OCI-LY7 (cell line): ENCODE results near the gene BBC3. TPM values are rescaled to one million over a fixed set of nuclear protein-coding genes. Genes with fewer than 3 reads are reported as not detected.

Experiments used
- BruUV-seq: library from RNA; stranded (reverse); fragments of 400-500 nt; replicated peaks from 2 replicates; lab custom pipeline; 2021; lab: Mats Ljungman, UMichigan
- CTCF ChIA-PET: fragments of 300-600 bp; sonication (Branson Sonifier 250); formaldehyde crosslinking; loops from one replicate; lab custom pipeline; 2022; ENCODE audit warnings: antibody characterized with exemption; ENCODE audit not compliant: unreplicated experiment; lab: Charles Lee
- POLR2A ChIA-PET: fragments of 300-600 bp; sonication (Branson Sonifier 250); formaldehyde crosslinking; loops from one replicate; lab custom pipeline; 2022; ENCODE audit warnings: antibody characterized with exemption; lab: Charles Lee
- DNase-seq: peaks from one replicate; pipeline ENCODE4 v3.0.0-alpha.2; 2015; ENCODE audit warnings: low spot score
- H2AFZ ChIP-seq: fragments of 200-600 bp; sonication (generic), shearing (Covaris generic); 2 replicates; pipeline ENCODE4 v1.6.1; 2014; ENCODE audit warnings: mild to moderate bottlenecking, antibody characterized with exemption, low read length, moderate library complexity
- H3K27ac ChIP-seq: fragments of 200-600 bp; sonication (generic); 2 replicates; pipeline ENCODE4 v1.5.1; 2014; ENCODE audit warnings: mixed run types, low read depth, mild to moderate bottlenecking, moderate library complexity, low read length, inconsistent platforms; ENCODE audit not compliant: poor library complexity, severe bottlenecking
- H3K36me3 ChIP-seq: fragments of 200-600 bp; sonication (generic); 2 replicates; pipeline ENCODE4 v1.6.1; 2014; ENCODE audit warnings: mild to moderate bottlenecking, antibody characterized with exemption, low read length, moderate library complexity, mixed read lengths; ENCODE audit not compliant: insufficient read depth
- H3K4me1 ChIP-seq: fragments of 200-600 bp; sonication (generic); 2 replicates; pipeline ENCODE4 v1.5.1; 2014; ENCODE audit warnings: mild to moderate bottlenecking, low read length; ENCODE audit not compliant: insufficient read depth, poor library complexity, severe bottlenecking
- H3K4me2 ChIP-seq: fragments of 200-600 bp; sonication (generic); 2 replicates; pipeline ENCODE4 v1.6.1; 2014; ENCODE audit warnings: mild to moderate bottlenecking, low read length
- H3K4me3 ChIP-seq: fragments of 200-600 bp; sonication (generic); 2 replicates; pipeline ENCODE4 v1.5.1; 2014; ENCODE audit warnings: mild to moderate bottlenecking, low read depth, low read length; ENCODE audit not compliant: poor library complexity, severe bottlenecking
- H3K79me2 ChIP-seq: fragments of 200-600 bp; sonication (generic); 2 replicates; pipeline ENCODE4 v1.6.1; 2016; ENCODE audit warnings: low read depth, mild to moderate bottlenecking, low read length, moderate library complexity, mixed read lengths; ENCODE audit not compliant: insufficient read depth
- H3K9me2 ChIP-seq: fragments of 200-600 bp; sonication (generic); 2 replicates; pipeline ENCODE4 v1.6.1; 2016; ENCODE audit warnings: mild to moderate bottlenecking, low read length, mixed read lengths; ENCODE audit not compliant: insufficient read depth
- H3K9me3 ChIP-seq: fragments of 200-600 bp; sonication (generic); 2 replicates; pipeline ENCODE4 v1.6.1; 2014; ENCODE audit warnings: mild to moderate bottlenecking, mixed run types, low read length, mixed read lengths
- H4K20me1 ChIP-seq: fragments of 200-600 bp; sonication (generic); 2 replicates; pipeline ENCODE4 v1.6.1; 2014; ENCODE audit warnings: mild to moderate bottlenecking, antibody characterized with exemption, low read length, moderate library complexity, mixed read lengths; ENCODE audit not compliant: insufficient read depth
- EZH2phosphoT487 ChIP-seq: fragments of 200-600 bp; sonication (generic); IDR thresholded peaks from 2 replicates; pipeline ENCODE4 v1.6.1; 2018; ENCODE audit warnings: low read depth, borderline replicate concordance, mild to moderate bottlenecking, mixed run types, antibody characterized with exemption, low read length, moderate library complexity, mixed read lengths
- intact Hi-C: fragments of 100-400 bp; cut with micrococcal nuclease; formaldehyde crosslinking; loops from one replicate; pipeline ENCODE4 v1.10.0; 2022; ENCODE audit not compliant: unreplicated experiment
- total RNA-seq, 2 experiments: library from RNA; depleted of rRNA in 1 of 2; stranded (reverse); fragments of >200 nt in 1 of 2; shearing (Covaris generic) in 1 of 2; gene quantifications; 2 replicates each; pipeline ENCODE4 v1.2.3, GENCODE V29; 2014 to 2022
- TF ChIP-seq, protein P1 (sequence below): fragments of 200-600 bp; sonication (generic); conservative IDR thresholded peaks from 2 replicates; pipeline ENCODE4 v1.5.1; 2014; ENCODE audit warnings: mild to moderate bottlenecking, antibody characterized with exemption, low read length, moderate library complexity, mixed read lengths

Gene BBC3
- total RNA-seq, 2 experiments from 2014 or later = 8.9 to 10.5 TPM

DNA sequence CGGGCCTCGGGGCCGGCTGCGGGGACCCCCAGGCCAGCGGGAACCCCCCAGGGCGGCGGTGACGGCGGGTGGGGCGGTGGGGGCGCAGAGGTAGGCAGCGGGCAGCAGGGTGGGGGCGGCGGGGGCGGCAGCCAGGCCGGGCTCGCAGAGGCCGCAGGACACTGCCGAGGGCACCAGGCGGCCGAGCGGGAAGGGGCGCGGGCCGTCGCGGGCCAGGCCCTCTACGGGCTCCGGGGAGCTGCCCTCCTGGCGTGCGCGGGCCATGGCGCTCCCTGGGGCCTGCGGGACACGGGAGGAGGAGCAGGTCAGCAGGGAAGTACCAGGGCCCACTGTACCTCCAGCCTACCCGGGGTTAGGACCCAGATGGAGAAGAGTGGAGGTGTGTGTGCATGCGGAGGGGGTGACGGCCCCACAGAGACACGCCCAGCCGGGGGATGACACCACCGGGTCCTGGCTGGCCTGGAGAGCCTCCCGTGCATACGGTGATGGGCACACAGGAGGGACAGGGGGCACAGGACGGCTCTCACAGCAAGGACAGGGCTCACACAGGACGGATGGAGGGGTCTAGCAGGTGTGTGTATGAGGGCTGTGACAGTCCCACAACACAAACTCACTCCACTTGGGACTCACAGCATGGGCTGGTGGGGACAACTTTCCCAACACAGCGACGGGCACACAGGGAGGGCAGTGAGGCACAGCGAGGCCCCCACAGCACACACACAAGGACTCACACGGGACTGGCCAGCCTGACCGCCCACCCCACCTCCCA, 2.6 kb downstream of the BBC3 start:
- intact Hi-C loops = no loop called here
- H3K4me1 ChIP-seq = peaks cover 65% of the 10 kb centered on the region

DNA sequence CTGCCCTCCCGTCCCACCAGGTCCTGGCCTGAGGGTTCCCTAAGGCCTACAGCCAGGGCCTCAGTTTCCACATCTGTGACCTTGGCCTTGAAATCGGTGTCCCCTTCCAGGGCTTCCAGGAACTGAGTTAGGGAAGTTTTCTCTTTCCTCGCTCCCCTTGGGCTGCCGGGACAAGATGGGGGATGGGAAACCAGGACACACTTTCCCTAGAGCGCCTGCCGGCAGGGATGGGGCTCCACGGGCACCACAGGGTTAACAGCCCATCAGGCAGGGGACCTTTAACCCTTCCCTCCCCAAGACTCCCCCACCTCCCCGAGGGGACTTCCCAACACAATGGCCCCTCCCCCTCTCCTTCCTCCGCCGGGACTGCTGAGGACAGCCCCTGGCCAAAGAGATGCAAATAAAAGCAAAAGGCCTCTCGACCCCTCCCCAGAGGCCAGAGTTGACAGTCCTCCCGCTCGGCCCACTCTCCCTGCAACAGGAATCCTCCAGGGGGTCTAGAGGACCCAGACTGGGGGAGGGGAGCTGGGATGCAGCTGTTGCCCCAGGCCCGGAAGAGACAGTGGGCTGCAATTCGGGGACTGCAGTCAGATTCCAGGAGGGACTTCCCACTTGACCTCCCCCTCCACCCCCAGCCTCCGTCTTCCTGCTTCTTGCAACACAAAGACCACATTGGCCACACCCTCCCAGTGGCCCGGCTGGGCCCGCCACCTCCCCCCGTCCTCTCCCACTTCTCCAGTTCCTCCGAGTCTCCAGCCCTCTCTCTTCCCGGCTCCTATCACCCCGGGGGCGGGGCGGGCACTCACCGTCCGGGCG, 3.4 kb downstream of the BBC3 start:
- POLR2A ChIA-PET = no interaction called here
- Histone ChIP-seq H3K9me3 (no peaks in the 10 kb centered on the region), H3K4me3 (peak overlapping the region; percentile 90), H3K4me1 (peaks cover 62% of the 10 kb centered on the region), H3K4me2 (peak overlapping the region; percentile 99), H3K27ac (peak overlapping the region; percentile 97), H3K9me2 (no peaks in the 10 kb centered on the region), H4K20me1 (no peaks in the 10 kb centered on the region), H3K36me3 (peaks cover 6% of the 10 kb centered on the region; the same call in 1 of the 2 replicates), H3K79me2 (no peaks in the 10 kb centered on the region), H2AFZ (peak overlapping the region; percentile 52; the same call in 1 of the 2 replicates)
- no TSS peak for BruUV-seq
- intact Hi-C loops = no loop called here
- peak; percentile 87 for DNase-seq
- TF ChIP-seq, protein P1, sequence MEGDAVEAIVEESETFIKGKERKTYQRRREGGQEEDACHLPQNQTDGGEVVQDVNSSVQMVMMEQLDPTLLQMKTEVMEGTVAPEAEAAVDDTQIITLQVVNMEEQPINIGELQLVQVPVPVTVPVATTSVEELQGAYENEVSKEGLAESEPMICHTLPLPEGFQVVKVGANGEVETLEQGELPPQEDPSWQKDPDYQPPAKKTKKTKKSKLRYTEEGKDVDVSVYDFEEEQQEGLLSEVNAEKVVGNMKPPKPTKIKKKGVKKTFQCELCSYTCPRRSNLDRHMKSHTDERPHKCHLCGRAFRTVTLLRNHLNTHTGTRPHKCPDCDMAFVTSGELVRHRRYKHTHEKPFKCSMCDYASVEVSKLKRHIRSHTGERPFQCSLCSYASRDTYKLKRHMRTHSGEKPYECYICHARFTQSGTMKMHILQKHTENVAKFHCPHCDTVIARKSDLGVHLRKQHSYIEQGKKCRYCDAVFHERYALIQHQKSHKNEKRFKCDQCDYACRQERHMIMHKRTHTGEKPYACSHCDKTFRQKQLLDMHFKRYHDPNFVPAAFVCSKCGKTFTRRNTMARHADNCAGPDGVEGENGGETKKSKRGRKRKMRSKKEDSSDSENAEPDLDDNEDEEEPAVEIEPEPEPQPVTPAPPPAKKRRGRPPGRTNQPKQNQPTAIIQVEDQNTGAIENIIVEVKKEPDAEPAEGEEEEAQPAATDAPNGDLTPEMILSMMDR = no peak
- no peak for TF ChIP-seq EZH2phosphoT487
- CTCF ChIA-PET = no interaction called here

More for the DNA sequence above, 2.6 kb downstream of the BBC3 start:
- BruUV-seq = no TSS peak
- Histone ChIP-seq H3K4me2 (peak overlapping the region; percentile 99), H3K4me3 (peak overlapping the region; percentile 90), H2AFZ (0 out of 2 replicates have a peak overlapping the region, but pooled peaks have one; percentile 52), H3K9me3 (no peaks in the 10 kb centered on the region), H4K20me1 (no peaks in the 10 kb centered on the region), H3K27ac (peak overlapping the region; percentile 97), H3K79me2 (no peaks in the 10 kb centered on the region), H3K9me2 (no peaks in the 10 kb centered on the region), H3K36me3 (peaks cover 6% of the 10 kb centered on the region; the same call in 1 of the 2 replicates)
- TF ChIP-seq, protein P1 = no peak
- TF ChIP-seq EZH2phosphoT487 = no peak
- DNase-seq = peak; percentile 59
- ChIA-PET POLR2A (interaction anchor here (1.0 kb wide), 1 partner anchor 12 kb away, joined by 3 read pairs; no protein-coding TSS in a partner anchor), CTCF (no interaction called here)
